GM18861 (cell line): ENCODE measurements around the gene KBTBD13.
"Not testable (repeated sequence)": the region's sequence is repeated elsewhere in the genome, so short reads cannot be mapped to it uniquely, and the experiment has no call there.

ENCODE experiments used
- ATAC-seq: cut with Tn5 transposase; IDR thresholded peaks from one replicate; pipeline ENCODE4 v1.9.1; 2021; ENCODE audit not compliant: unreplicated experiment

KBTBD13 gene

DNA sequence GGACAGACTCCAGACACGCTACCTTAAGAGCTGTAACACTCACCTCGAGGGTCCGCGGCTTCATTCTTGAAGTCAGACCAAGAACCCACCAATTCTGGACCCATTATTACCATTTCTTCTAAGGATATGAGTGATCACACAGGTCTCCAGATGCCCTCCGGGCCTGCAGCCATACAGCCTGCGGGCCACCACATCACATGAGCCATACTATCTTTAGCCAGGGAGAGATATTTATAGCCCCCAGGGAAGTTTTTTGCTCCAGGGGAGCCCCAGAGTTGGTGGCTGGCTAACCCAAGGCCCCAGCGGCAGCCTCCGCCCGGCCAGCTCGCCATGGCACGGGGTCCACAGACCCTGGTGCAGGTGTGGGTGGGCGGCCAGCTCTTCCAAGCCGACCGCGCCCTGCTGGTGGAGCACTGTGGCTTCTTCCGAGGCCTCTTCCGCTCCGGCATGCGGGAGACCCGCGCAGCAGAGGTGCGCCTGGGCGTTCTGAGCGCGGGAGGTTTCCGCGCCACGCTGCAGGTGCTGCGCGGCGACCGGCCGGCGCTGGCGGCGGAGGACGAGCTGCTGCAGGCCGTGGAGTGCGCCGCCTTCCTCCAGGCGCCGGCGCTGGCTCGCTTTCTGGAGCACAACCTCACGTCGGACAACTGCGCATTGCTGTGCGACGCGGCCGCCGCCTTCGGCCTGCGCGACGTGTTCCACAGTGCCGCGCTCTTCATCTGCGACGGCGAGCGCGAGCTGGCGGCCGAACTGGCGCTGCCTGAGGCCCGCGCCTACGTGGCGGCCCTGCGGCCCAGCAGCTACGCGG is at the start of gene KBTBD13:
Gene KBTBD13 (plus strand): TSS at position 261 of the 805 bp plus-strand sequence. CDS start 70 bp downstream, at position 331.
- no peak for ATAC-seq

DNA sequence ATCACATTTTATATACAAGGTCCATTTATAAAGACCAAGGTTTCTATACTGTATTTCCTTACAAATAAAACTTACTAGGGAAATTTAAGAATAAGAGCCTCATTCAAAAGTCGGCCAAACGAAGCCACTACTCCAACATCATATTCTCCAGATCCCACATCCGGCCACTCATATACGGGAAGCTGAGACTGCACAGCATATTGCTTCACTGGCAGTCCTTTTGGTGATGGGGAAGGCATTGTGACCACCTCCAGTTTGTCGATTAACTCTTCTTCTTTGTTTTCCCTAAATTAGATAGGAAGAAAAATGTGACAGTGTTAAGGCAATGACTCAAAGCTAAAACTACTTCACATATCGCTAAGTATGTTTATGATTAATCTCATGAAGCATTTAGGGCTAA is 49.8 kb upstream of the KBTBD13 start:
- no peak for ATAC-seq

DNA sequence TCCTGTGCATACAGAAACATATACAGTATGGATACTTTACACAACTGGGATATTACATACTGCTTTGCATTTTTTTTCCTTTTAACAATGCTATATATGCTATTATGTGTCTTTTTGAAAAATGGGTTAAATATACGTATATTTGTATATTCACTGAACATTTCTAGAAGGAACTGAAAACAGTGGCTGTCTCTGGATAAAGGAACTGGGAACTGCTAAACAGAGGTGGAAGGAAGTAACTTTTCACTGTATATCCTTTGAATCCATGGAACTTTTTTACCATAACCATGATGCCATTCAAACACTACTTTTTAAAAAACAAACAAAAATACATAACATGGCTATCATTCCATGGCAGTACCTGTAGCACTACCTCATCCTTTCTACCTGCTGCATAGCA is 49.0 kb upstream of the KBTBD13 start:
- no peak for ATAC-seq

DNA sequence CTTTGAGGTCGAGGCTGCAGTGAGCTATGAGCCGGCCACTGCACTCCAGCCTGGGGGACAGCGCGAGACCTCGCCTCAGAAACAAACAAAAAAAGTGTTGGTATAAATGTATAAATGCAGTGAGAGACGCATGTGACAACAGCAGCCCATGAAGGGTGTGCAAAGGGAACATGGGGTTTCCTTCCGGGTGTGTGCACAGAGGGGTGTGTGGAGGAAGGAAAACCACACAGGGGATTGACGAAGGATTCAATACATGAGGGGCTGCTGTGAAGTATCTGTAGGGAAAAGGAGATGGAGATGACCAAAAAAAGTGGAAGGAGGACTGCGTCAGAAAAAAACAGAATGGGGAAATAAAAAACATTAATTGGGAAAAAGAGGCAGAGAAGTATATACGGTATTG is 48.2 kb upstream of the KBTBD13 start:
- no peak for ATAC-seq

DNA sequence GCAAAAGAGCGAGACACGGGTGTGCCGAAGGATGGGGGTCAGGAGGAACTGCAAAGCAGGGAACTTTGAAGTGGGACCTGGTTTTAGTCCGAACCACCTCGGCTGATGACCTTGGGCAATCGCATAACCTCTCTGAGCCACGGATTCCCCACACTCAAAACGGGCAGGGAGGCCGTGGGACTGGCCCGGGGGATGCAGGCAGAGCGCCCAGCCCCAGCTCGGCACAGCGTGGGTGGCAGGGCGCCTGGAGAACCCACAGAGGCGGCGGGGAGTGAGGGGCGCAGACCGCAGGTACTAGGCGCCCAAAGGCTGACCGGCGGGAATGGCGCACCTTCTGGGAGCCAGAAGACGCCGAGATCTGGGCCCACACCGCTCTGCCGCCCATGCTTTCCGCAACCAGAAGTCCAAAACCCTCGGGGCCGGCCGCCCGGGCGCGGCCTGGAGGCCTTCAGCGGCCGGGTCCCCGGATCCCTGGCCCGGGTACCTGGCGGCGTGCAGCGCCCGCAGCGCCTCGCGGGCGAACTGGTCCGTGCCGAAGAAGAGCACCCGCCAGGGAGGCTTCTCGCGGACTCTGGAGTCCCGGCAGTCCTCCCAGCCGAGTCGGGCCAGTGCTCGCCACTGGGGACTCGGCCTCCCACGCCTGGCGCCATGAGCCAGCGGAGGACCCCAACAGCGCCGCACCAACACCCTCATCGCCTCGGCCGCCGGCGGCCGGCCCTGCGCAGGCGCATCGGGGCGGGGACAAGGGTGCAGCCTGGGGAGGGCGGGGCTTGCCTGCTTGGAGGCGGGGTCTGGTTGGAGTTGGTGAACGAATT is 47.4 kb upstream of the KBTBD13 start, which contains the start of gene MTFMT:
Gene MTFMT (minus strand): TSS at position 719 of the 815 bp plus-strand sequence. CDS start 26 bp downstream, at position 693.
- peak; percentile 40 for ATAC-seq

DNA sequence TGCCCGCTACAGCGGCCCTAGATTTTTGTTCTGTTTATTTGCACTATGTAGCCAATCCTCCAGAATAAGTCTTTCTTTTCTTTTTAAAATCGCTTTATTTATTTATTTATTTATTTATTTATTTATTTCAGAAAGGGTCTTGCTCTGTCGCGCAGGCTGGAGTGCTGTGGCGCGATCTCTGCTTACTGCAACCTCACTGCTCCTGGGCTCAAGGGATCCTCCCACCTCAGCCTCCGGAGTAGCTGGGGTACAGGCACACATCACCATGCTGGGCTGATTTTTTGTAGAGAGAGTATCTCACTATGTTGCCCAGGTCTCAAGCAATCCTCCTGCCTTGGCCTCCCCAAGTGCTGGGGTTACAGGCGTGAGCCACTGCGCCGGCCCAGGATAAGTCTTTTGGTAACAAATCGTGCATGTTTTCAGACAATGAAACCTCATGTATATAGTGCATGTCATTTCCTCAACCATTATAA is 46.8 kb upstream of the KBTBD13 start:
- ATAC-seq: no peak

DNA sequence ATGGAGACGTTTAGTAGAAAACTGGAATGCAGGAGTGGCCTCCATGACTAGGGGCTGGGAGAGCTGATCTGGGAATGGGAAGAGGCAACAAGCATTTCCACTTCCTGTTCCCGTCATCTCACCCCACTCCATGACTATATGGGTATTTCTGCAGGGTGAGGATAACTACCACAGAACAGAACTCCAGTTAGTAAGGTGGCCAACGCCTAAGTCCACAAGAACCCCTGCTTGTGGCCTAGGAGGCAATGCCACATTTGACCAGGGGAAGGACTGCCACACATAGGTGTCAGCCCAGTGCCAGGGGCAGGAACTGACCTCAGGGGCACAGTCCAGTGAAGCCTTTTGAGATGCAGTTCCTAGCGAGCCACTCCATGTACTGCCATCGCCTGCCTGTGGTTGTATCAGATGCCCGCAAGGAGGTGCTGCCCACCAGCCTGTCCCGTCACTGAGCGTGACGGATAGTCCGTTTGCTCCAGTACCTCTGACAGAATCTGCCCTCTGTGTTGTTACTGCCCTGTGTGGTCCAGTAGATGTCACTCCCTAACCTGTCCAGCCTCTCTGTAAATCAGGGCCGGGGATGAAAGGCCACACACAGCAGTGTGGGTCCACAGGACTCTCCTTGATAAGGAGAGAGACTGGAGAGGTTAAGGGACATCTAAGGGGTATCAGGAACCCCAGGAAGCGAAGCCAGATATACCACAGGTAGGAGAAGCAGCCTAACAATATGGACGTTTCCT is 43.6 kb upstream of the KBTBD13 start:
- no peak for ATAC-seq

DNA sequence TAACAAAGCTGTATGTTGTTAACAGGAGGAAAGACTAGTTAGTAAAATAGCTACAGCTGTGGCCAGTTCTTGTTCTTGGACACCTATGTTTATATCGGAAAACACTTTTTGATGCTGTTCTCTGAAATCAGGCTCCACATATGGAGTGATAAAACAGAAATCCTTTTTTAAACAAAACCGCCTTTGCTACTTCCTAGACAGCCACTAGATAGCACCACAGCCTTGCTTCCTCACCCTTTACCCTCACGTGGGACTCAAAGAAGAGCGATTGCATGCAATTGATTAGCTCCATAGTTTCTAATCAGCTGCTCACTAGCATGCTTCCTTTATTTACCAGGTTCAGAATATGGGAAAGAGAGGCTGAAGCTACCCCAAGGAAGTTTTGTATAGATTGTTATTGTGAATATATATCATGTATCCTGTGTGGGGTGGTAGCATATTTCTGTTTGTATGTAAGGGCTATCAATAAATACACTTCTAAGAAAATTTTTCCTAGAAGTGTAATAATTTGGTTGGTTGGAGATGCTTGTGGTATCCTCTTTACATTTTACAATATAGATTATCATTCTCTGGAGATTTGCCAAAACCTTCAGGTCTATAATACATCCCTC is 42.8 kb upstream of the KBTBD13 start:
- ATAC-seq: no peak

DNA sequence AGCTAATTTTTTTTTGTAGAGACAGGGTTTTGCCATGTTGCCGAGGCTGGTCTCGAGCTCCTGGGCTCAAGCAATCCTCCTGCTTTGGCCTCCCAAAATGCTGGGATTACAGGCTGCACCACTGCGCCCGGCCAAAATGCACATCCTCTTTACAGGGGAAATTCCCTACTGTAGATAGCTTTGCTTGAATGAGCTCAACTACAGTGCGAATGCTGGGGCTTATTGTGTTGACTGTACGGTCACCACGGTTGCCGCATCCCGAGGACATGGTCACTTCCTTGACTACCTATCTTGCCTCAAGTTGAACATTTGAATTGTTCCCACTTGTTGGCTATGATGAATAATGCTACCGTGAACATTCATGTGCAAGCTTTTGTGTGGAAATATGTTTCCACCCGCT is 41.8 kb upstream of the KBTBD13 start:
- ATAC-seq: no peak

DNA sequence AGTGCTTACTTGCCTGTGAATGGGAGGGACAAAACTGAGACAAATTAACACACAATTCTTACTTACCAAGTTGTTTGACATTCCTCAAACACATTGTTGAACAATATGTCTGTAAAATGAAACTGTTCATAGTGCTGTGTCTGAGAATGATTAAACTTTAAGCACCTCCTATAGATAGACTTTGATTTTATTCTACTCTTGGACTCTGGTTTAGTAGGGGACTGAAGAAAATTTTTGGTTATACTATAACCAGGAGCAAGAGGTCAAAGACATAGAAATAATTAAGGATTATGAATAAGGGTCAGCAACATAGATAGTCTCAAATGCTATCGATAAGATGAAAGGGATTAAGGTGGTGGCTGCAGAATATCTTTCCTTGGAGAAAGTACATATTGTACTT is 39.2 kb upstream of the KBTBD13 start:
- no peak for ATAC-seq

DNA sequence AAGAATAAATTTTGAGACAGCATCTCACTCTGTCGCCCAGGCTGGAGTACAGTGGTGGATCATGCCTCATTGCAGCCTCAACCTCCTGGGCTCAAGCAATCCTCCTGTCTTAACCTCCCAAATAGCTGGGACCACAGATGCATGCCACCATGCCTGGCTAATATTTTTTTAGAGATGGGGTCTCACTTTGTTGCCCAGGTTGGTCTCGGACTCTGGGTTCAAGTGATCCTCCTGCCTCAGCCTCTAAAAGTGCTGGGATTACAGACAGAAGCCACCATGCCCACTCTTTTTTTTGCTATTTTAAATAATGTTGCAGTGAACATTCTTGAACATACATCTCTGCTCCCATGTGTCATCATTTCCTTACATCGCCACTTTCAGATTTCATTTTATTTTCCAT is 38.1 kb upstream of the KBTBD13 start:
- no peak for ATAC-seq

DNA sequence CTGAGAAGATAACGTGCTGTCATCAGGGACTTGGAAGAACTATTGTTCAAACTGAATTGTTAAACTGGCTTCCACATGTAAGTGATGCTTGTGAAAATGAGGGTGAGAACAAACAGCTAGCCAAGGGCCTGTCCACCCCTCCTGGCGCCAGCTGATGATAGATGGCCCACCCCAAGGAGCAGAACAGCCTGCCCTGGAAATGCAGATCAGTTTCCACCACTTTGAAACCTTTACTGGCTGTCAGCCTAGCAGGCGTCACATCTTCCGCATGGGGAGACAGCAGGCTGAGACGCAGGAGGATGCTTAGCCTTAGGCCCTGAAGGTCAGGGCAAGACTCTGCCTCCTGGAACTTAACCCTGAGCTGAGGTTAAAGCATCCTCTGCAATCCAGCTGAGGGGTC is 37.7 kb upstream of the KBTBD13 start:
- no peak for ATAC-seq

DNA sequence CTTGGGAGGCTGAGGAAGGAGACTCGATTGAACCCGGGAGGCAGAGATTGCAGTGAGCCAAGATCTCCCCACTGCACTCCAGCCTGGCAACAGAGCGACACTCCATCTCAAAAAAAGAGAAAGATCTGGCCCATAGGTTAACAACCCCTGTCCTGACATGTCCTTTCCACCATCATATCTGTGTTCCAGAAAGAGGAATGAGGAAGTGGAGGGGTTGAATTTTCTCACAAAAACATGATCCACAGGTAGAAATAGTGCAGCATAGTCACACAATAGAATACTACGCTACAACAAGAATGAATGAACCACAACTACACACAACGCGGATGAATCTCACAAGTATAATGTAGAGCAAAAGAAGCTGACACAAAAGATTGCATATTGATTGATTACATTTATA is 36.1 kb upstream of the KBTBD13 start:
- no peak for ATAC-seq

DNA sequence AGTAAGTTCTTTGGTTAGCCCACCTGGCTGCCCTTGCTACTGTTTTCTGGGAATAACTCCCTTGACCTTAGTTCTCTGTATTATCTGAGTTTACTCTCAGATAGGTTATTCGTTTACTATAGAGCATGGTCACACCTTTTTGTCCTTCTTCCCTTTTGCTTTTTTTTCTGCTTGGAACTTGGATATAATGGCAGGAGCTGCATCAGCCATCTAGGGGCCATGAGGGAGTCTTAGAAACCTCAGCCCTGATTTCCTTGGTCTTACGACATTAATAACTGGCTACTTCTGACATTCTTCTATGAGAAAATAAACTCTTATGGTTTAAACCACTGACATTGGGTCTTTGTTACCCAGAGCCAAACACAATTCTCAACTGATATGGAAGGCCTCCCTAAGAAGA is 34.8 kb upstream of the KBTBD13 start:
- ATAC-seq: no peak

DNA sequence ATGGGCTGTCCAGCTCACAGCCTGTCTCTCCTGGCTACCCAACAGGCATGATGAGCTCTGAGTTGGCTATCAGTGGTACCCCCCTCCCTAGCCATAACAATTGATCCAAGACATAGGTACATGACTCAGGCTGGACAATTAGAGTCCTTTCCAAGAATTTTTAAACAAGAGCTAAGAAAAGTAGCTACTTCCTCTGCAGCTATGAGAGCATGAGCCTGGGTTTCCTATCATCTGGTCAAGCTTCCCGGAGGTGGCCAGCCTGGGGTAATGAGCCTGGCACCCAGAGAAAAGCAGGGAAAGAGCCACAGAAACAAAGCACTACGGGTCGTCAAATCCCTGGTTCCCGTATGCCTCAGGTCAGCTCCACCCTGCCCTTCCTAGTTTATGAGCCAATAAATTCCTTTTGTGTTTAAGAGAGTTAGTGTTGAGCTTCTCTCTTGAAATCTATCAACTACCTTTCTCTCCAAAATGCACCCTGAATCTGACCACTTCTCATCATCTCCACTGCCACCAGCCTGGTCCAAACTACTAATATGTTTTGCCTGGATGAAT is 33.7 kb upstream of the KBTBD13 start:
- no peak for ATAC-seq

DNA sequence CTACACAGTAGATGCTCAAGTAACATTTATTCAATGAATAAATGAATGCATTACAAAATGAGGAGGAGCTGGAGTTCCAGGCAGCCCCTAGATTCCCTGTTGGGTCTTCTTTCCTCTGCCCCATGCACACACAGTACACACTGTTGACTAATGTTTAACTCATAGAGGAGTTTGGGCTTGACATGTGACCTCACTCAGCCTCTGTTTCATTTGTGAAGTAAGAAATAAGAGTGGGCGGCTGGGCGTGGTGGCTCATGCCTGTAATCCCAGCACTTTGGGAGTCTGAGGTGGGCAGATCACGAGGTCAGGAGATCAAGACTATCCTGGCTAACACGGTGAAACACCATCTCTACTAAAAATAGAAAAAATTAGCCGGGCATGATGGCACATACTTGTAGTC is 32.3 kb upstream of the KBTBD13 start:
- not testable (repeated sequence) for ATAC-seq

DNA sequence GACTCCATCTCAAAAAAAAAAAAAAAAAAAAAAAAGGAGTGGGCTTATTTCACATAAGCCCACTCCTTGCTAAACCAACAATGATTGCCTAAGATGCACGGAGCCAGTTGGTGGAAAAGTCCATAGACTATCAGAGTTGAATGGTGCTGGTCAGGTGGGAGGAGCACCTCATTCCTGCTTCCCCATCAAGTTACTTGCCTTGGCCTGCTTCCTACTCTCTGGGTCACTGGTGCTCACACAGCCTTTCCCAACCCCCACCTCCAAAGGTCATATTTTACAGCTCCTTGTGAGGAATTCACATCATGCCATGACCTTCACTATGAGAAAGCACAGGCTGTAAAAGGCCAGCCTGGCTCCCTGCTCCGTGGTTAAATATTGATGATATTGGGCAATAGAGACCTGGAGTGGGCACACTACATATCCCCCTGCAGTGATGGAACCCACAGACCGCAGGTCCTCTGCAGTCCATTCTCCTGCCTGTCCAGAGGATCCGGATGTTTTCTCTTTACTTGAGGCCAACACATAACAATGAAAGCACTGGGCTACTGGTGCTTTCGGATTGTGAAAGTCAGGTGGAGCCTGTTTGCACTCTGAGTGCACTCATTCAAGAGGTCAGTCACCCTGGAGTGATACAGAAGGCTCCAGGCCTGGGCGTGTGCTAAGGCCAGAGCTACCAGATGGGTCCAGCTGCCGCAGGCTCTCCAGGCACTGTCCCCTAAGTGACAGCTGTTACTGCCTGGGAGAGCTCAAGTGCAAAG is 31.6 kb upstream of the KBTBD13 start, which contains the start of gene SLC51B:
Gene SLC51B (plus strand): TSS at position 664 of the 758 bp plus-strand sequence. CDS start 4,618 bp downstream, outside the sequence.
- ATAC-seq: no peak

DNA sequence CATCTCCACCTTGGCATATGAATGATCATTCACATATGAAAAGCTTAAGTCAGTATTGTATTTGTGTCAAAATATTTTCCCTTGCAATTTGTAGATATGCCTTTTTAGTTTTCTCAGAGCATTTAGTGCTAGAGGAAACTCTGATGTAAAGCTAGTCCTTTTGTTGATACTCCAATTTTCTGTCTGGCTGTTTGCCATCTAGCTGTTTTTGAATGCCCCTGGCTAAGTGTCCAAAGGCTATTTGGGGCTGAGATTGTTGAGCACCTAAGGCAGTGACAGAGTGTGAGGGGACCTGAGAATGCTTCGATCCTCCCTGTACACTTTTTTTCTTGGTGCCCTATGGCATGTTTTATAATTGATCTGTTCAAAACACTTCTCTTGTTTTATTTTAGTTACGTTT is 28.3 kb upstream of the KBTBD13 start:
- ATAC-seq: no peak

DNA sequence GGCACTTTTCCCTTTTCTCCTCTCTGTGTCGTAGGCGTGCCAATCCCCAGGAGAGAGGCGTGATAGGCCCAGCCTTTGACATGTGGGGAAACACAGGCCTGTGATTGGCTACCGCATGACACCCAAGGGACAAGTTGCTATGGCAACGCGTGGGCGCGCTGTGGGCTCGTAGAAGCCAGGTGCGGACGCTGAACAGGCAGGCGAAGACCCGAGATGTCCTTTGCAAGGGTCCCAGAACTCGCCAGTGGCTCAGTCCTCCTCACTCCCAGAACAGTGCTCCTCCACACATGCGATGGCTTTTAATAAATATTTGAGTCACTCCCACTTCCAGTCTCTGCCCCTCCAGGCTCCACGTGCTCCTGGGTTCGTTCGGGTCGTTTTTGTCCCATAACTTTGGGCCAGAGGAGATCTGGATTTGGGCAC is 27.1 kb upstream of the KBTBD13 start:
- ATAC-seq: peak; percentile 83

DNA sequence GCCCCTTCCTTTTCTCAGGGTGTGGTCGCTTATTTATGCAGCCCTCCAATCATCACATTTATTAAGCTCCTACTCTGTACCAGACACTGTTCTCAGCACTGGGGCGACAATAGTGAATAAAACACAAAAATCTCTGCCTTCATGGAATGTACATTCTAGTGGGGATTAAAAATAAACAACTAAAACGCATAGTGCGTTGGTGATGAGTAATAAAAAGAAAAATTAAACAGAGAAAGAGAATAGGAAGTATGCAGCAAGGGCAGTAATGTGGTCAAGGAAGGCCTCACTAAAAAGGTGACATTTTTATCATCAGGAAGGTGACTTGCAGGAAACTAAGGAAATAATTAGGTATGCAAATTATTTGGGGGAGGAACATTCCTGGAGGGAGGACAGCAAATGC is 26.3 kb upstream of the KBTBD13 start:
- ATAC-seq: no peak
